Measurements from ENCODE around the gene SPDYE11.
"Not testable (repeated sequence)": the region's sequence is repeated elsewhere in the genome, so short reads cannot be mapped to it uniquely, and the experiment has no call there.

The SPDYE11 gene, protein sequence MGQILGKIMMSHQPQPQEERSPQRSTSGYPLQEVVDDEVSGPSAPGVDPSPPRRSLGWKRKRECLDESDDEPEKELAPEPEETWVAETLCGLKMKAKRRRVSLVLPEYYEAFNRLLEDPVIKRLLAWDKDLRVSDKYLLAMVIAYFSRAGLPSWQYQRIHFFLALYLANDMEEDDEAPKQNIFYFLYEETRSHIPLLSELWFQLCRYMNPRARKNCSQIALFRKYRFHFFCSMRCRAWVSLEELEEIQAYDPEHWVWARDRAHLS

DNA sequence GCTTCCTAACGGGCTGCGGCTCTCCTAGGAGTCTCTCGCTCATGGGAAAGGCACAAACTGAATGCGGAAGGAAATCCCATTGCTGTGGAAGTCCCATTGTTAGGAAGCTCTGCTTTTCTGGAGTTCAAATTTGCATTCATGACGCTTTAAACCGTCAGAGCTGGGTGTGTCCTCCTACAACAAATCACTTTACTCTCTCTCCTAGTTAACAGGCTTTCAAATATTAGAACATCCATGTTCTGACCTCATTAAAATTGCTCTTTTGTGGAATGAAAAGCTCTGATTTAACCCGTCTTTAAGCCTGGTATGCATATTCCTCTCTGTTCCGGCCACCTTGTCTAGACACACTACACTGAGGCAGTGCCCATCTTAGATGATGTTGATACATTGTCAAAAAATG is at the start of gene SPDYE11:
Gene SPDYE11, minus strand, starts transcription at position 101 of the 400 bp plus-strand sequence. CDS start 1,800 bp downstream, outside the sequence.
- DNase-seq, result not testable (repeated sequence)

DNA sequence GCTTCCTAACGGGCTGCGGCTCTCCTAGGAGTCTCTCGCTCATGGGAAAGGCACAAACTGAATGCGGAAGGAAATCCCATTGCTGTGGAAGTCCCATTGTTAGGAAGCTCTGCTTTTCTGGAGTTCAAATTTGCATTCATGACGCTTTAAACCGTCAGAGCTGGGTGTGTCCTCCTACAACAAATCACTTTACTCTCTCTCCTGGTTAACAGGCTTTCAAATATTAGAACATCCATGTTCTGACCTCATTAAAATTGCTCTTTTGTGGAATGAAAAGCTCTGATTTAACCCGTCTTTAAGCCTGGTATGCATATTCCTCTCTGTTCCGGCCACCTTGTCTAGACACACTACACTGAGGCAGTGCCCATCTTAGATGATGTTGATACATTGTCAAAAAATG is 28.2 kb upstream of the SPDYE11 start, which contains the start of gene SPDYE9:
Gene SPDYE9, minus strand, starts transcription at position 101 of the 400 bp plus-strand sequence. CDS start 1,800 bp downstream, outside the sequence.
- not testable (repeated sequence) for DNase-seq

DNA sequence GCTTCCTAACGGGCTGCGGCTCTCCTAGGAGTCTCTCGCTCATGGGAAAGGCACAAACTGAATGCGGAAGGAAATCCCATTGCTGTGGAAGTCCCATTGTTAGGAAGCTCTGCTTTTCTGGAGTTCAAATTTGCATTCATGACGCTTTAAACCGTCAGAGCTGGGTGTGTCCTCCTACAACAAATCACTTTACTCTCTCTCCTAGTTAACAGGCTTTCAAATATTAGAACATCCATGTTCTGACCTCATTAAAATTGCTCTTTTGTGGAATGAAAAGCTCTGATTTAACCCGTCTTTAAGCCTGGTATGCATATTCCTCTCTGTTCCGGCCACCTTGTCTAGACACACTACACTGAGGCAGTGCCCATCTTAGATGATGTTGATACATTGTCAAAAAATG is 28.0 kb downstream of the SPDYE11 start, which contains the start of gene SPDYE8:
Gene SPDYE8, minus strand, starts transcription at position 101 of the 400 bp plus-strand sequence. CDS start 1,800 bp downstream, outside the sequence.
- not testable (repeated sequence) for DNase-seq

- DNase-seq, result not testable (repeated sequence)
Observed at GRCh38 chr7:73006491-73006890, 51.2 kb downstream of the SPDYE11 start.

GRCh38 chr7:73005693-73006447 is 51.8 kb downstream of the SPDYE11 start:
- DNase-seq, result peak; percentile 81

GRCh38 chr7:73005356-73005692 is 52.4 kb downstream of the SPDYE11 start:
- peak; percentile 56 for DNase-seq

DNA sequence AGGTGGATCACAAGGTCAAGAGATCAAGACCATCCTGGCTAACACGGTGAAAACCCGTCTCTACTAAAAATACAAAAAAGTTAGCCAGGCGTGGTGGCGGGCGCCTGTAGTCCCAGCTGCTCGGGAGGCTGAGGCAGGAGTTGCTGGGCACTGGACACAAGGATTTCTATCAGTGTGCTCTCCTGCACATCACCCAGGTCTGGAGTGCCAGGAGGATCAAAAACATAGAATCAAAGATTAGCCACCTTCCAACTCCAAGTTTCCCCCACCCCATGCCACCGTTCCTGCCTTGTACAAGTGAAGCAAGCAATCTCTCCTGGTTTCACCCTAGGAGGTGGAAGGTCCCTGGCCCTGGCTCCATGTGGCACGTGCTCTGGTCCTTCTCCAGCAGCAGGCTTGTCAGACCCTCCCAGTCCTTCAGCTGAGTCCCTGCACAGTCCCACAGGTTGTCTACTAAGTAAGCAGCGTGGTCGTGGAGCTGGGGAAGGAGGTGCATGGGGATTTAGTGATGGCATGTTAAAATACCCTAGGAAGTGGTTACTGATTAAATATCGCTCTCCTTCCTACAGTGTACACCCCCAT is 59.7 kb downstream of the SPDYE11 start:
- DNase-seq, result not testable (repeated sequence)
